Liver (tissue), 9 donors: ENCODE data around the gene FOXK1. TPM values are rescaled to one million over a fixed set of nuclear protein-coding genes. Genes with fewer than 3 reads are reported as not detected.

ENCODE experiments used
- DNase-seq: peaks from one replicate; pipeline ENCODE4 v3.0.0-alpha.2; 2017; ENCODE audit warnings: low spot score
- H3K27ac ChIP-seq, 2 donors: one replicate each; pipeline ENCODE4 v1.7.0; 2013; ENCODE audit warnings: inconsistent platforms in 2 of 2, low read length in 2 of 2, control low read depth in 1 of 2, low read depth in 1 of 2, mild to moderate bottlenecking in 1 of 2
- H3K27me3 ChIP-seq, 4 donors: one replicate each; pipeline versions ENCODE4 v1.6.1 to v1.7.0; 2013; ENCODE audit warnings: low read length in 3 of 4, inconsistent platforms in 1 of 4, mild to moderate bottlenecking in 1 of 4, moderate library complexity in 1 of 4; ENCODE audit not compliant: control insufficient read depth in 4 of 4, insufficient read depth in 4 of 4
- H3K36me3 ChIP-seq, 4 donors: one replicate each; pipeline versions ENCODE4 v1.6.1 to v1.7.0; 2013; ENCODE audit warnings: low read length in 3 of 4, mild to moderate bottlenecking in 3 of 4, low read depth in 1 of 4, moderate library complexity in 1 of 4; ENCODE audit not compliant: control insufficient read depth in 4 of 4, insufficient read depth in 3 of 4
- H3K4me1 ChIP-seq, 4 donors: one replicate each; pipeline versions ENCODE4 v1.6.1 to v1.7.0; 2013; ENCODE audit warnings: low read length in 3 of 4, mild to moderate bottlenecking in 3 of 4, moderate library complexity in 1 of 4; ENCODE audit not compliant: control insufficient read depth in 4 of 4, insufficient read depth in 4 of 4
- H3K4me3 ChIP-seq, 3 donors: one replicate each; pipeline versions ENCODE4 v1.6.1 to v1.7.0; 2013; ENCODE audit warnings: low read length in 3 of 3, control low read depth in 1 of 3, low read depth in 1 of 3, mild to moderate bottlenecking in 1 of 3
- H3K9ac ChIP-seq, 2 donors: one replicate each; pipeline ENCODE4 v1.7.0; 2013; ENCODE audit warnings: low read length in 2 of 2, mild to moderate bottlenecking in 2 of 2, moderate library complexity in 2 of 2, control low read depth in 1 of 2, low read depth in 1 of 2
- H3K9me3 ChIP-seq, 4 donors: one replicate each; pipeline versions ENCODE4 v1.6.1 to v1.7.0; 2013; ENCODE audit warnings: low read length in 3 of 4; ENCODE audit not compliant: control insufficient read depth in 4 of 4
- EGR1 ChIP-seq, 2 donors: IDR thresholded peaks; 2 replicates each; pipeline ENCODE4 v1.6.1; 2016 to 2018; ENCODE audit warnings: antibody characterized with exemption in 2 of 2, low read depth in 2 of 2
- FOXA1 ChIP-seq: IDR thresholded peaks from 2 replicates; pipeline ENCODE4 v1.6.1; 2016; ENCODE audit warnings: antibody characterized with exemption
- FOXA2 ChIP-seq: IDR thresholded peaks from 2 replicates; pipeline ENCODE4 v1.6.1; 2016; ENCODE audit warnings: antibody characterized with exemption
- GABPA ChIP-seq, 2 donors: IDR thresholded peaks in 1 of 2; conservative IDR thresholded peaks in 1 of 2; 2 replicates each; pipeline ENCODE4 v1.6.1; 2016; ENCODE audit warnings: antibody characterized with exemption in 2 of 2, mild to moderate bottlenecking in 1 of 2, moderate library complexity in 1 of 2
- HNF4A ChIP-seq, 2 donors: conservative IDR thresholded peaks; 2 replicates each; pipeline ENCODE4 v1.6.1; 2016; ENCODE audit warnings: antibody characterized with exemption in 2 of 2, mild to moderate bottlenecking in 2 of 2
- HNF4G ChIP-seq: IDR thresholded peaks from 2 replicates; pipeline ENCODE4 v1.6.1; 2016; ENCODE audit warnings: antibody characterized with exemption
- JUND ChIP-seq, 2 donors: IDR thresholded peaks; 2 replicates each; pipeline ENCODE4 v1.6.1; 2016; ENCODE audit warnings: antibody characterized with exemption in 2 of 2
- NR2F2 ChIP-seq: IDR thresholded peaks from 2 replicates; pipeline ENCODE4 v1.6.1; 2016; ENCODE audit warnings: antibody characterized with exemption
- RAD21 ChIP-seq, 2 donors: IDR thresholded peaks; 2 replicates each; pipeline ENCODE4 v1.6.1; 2016; ENCODE audit warnings: antibody characterized with exemption in 2 of 2, mild to moderate bottlenecking in 2 of 2
- RXRA ChIP-seq, 2 donors: IDR thresholded peaks; 2 replicates each; pipeline ENCODE4 v1.6.1; 2017 to 2018; ENCODE audit warnings: antibody characterized with exemption in 2 of 2, mild to moderate bottlenecking in 1 of 2
- SP1 ChIP-seq: IDR thresholded peaks from 2 replicates; pipeline ENCODE4 v1.6.1; 2018; ENCODE audit warnings: antibody characterized with exemption, mild to moderate bottlenecking
- TAF1 ChIP-seq: conservative IDR thresholded peaks from 2 replicates; pipeline ENCODE4 v1.6.1; 2016; ENCODE audit warnings: antibody characterized with exemption, mild to moderate bottlenecking
- YY1 ChIP-seq: IDR thresholded peaks from 2 replicates; pipeline ENCODE4 v1.6.1; 2016; ENCODE audit warnings: antibody characterized with exemption, mild to moderate bottlenecking
- WGBS: extraction: QIAGEN DNeasy Blood & Tissue Kit; methylation state at CpG from one replicate; pipeline ENCODE4 v1.1.7; 2013; 5-methylcytosine and 5-hydroxymethylcytosine counted together
- polyA plus RNA-seq, 2 donors: library from polyadenylated mRNA; stranded (reverse) in 1 of 2; unstranded in 1 of 2; fragments of 200-250 nt in 1 of 2; fragments of >200 nt in 1 of 2; fragmentation: Nextera tagmentation in 1 of 2; extraction: Ambion mirVana in 1 of 2; gene quantifications; one replicate each; pipeline versions ENCODE4 v1.2.1 to v1.2.3, GENCODE V29; 2013 to 2015
- total RNA-seq, 2 donors: library from RNA; depleted of rRNA; stranded (reverse); fragments of >200 nt; gene quantifications; one replicate each; pipeline ENCODE4 v1.2.3, GENCODE V29; 2014
- TF ChIP-seq, protein P1 (sequence below): IDR thresholded peaks from 2 replicates; pipeline ENCODE4 v1.6.1; 2016; ENCODE audit warnings: antibody characterized with exemption, mild to moderate bottlenecking
- TF ChIP-seq, protein P2 (sequence below): fragments of 150-350 bp; IDR thresholded peaks from 2 replicates; pipeline ENCODE4 v1.5.1; 2017; ENCODE audit warnings: improper control_type of control experiment, low read depth, low read length; ENCODE audit not compliant: missing input control
- TF ChIP-seq, protein P3 (sequence below): IDR thresholded peaks from 2 replicates; pipeline ENCODE4 v1.6.1; 2016; ENCODE audit warnings: antibody characterized with exemption
- TF ChIP-seq, protein P4 (sequence below): IDR thresholded peaks from 2 replicates; pipeline ENCODE4 v1.6.1; 2016; ENCODE audit warnings: antibody characterized with exemption
- TF ChIP-seq, protein P5 (sequence below): IDR thresholded peaks from 2 replicates; pipeline ENCODE4 v1.6.1; 2016; ENCODE audit warnings: antibody characterized with exemption
- donor health status: healthy.
- donor health status: healthy.
- donor health status: healthy.
- donor health status: healthy.
- donor health status: healthy.

The FOXK1 gene
- total and polyA plus RNA-seq, 4 donors = 1.2 to 8.5 (median 4.4) TPM

DNA sequence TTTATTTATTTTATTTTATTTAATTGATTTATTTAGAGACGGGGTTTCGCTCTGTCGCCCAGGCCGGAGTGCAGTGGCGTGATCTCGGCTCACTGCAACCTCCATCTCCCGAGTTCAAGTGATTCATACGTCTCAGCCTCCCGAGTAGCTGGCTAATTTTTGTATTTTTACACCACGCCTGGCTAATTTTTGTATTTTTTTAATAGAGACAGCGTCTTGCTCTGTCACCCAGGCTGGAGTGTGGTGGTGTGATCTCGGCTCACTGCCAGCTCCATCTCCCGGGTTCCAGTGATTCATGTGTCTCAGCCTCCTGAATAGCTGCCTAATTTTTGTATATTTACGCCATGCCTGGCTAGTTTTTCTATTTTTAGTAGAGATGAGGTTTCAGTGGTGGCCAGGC, 127.6 kb downstream of the FOXK1 start:
- Histone ChIP-seq H3K9ac (no peak overlapping the region), H3K4me3 (no peak overlapping the region), H3K27me3 (no peaks in the 10 kb centered on the region), H3K9me3 (no peaks in the 10 kb centered on the region), H3K36me3 (no peaks in the 10 kb centered on the region), H3K4me1 (no peaks in the 10 kb centered on the region), H3K27ac (no peak overlapping the region)
- 85% methylated on average over 14 of the region's 14 CpGs for WGBS
- TF ChIP-seq, protein P1, sequence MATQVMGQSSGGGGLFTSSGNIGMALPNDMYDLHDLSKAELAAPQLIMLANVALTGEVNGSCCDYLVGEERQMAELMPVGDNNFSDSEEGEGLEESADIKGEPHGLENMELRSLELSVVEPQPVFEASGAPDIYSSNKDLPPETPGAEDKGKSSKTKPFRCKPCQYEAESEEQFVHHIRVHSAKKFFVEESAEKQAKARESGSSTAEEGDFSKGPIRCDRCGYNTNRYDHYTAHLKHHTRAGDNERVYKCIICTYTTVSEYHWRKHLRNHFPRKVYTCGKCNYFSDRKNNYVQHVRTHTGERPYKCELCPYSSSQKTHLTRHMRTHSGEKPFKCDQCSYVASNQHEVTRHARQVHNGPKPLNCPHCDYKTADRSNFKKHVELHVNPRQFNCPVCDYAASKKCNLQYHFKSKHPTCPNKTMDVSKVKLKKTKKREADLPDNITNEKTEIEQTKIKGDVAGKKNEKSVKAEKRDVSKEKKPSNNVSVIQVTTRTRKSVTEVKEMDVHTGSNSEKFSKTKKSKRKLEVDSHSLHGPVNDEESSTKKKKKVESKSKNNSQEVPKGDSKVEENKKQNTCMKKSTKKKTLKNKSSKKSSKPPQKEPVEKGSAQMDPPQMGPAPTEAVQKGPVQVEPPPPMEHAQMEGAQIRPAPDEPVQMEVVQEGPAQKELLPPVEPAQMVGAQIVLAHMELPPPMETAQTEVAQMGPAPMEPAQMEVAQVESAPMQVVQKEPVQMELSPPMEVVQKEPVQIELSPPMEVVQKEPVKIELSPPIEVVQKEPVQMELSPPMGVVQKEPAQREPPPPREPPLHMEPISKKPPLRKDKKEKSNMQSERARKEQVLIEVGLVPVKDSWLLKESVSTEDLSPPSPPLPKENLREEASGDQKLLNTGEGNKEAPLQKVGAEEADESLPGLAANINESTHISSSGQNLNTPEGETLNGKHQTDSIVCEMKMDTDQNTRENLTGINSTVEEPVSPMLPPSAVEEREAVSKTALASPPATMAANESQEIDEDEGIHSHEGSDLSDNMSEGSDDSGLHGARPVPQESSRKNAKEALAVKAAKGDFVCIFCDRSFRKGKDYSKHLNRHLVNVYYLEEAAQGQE = no peak
- no peak for TF ChIP-seq FOXA2
- TF ChIP-seq HNF4G = no peak
- TF ChIP-seq, protein P2, sequence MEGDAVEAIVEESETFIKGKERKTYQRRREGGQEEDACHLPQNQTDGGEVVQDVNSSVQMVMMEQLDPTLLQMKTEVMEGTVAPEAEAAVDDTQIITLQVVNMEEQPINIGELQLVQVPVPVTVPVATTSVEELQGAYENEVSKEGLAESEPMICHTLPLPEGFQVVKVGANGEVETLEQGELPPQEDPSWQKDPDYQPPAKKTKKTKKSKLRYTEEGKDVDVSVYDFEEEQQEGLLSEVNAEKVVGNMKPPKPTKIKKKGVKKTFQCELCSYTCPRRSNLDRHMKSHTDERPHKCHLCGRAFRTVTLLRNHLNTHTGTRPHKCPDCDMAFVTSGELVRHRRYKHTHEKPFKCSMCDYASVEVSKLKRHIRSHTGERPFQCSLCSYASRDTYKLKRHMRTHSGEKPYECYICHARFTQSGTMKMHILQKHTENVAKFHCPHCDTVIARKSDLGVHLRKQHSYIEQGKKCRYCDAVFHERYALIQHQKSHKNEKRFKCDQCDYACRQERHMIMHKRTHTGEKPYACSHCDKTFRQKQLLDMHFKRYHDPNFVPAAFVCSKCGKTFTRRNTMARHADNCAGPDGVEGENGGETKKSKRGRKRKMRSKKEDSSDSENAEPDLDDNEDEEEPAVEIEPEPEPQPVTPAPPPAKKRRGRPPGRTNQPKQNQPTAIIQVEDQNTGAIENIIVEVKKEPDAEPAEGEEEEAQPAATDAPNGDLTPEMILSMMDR = no peak
- TF ChIP-seq YY1 = no peak
- TF ChIP-seq NR2F2 = no peak
- TF ChIP-seq, protein P3, sequence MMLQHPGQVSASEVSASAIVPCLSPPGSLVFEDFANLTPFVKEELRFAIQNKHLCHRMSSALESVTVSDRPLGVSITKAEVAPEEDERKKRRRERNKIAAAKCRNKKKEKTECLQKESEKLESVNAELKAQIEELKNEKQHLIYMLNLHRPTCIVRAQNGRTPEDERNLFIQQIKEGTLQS = no peak
- no peak for TF ChIP-seq SP1
- no peak for TF ChIP-seq JUND (IDR thresholded peaks at IDR 0.05)
- no peak for TF ChIP-seq FOXA1
- no peak for TF ChIP-seq TAF1
- no peak for TF ChIP-seq EGR1 (IDR thresholded peaks at IDR 0.05; ENCODE audit: low read depth in 2 of 2)
- TF ChIP-seq RXRA (IDR thresholded peaks at IDR 0.05) = no peak
- TF ChIP-seq GABPA (IDR thresholded peaks at IDR 0.05 in 1 of 2, conservative IDR thresholded peaks at IDR 0.05 in 1 of 2) = no peak
- TF ChIP-seq RAD21 (IDR thresholded peaks at IDR 0.05) = no peak
- no peak for TF ChIP-seq HNF4A (conservative IDR thresholded peaks at IDR 0.05)
- DNase-seq = no peak

DNA sequence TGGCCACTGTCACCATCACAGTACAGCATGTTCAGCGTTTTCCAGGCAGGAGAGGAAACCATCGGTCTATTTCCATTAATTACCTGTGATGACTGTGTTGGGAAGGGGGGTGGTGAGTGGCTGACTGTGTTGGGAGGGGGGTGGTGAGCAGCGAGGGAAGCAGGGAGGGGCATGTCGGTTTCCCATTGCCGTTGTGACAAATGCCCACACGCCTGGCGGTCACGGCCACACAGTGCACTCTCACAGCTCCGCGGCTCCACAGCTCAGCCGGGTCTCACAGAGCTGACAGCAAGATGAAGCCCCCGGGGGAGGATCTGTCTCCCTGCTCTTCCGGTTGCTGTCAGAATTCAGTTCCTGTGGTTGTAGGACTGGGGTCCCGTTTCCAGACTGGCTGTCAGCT, 132.3 kb downstream of the FOXK1 start:
- H3K27me3 ChIP-seq = no peaks in the 10 kb centered on the region
- H3K4me1 ChIP-seq = no peaks in the 10 kb centered on the region
- H3K27ac ChIP-seq = no peak overlapping the region
- H3K9me3 ChIP-seq = no peaks in the 10 kb centered on the region
- TF ChIP-seq HNF4A (conservative IDR thresholded peaks at IDR 0.05) (no peak), HNF4G (no peak), EGR1 (IDR thresholded peaks at IDR 0.05; ENCODE audit: low read depth in 2 of 2) (no peak), RXRA (IDR thresholded peaks at IDR 0.05) (no peak), GABPA (IDR thresholded peaks at IDR 0.05 in 1 of 2, conservative IDR thresholded peaks at IDR 0.05 in 1 of 2) (no peak), SP1 (no peak), FOXA2 (no peak), JUND (IDR thresholded peaks at IDR 0.05) (no peak), TAF1 (no peak), RAD21 (IDR thresholded peaks at IDR 0.05) (no peak), YY1 (no peak), NR2F2 (no peak), FOXA1 (no peak)
- TF ChIP-seq, protein P1 = no peak
- TF ChIP-seq, protein P4, sequence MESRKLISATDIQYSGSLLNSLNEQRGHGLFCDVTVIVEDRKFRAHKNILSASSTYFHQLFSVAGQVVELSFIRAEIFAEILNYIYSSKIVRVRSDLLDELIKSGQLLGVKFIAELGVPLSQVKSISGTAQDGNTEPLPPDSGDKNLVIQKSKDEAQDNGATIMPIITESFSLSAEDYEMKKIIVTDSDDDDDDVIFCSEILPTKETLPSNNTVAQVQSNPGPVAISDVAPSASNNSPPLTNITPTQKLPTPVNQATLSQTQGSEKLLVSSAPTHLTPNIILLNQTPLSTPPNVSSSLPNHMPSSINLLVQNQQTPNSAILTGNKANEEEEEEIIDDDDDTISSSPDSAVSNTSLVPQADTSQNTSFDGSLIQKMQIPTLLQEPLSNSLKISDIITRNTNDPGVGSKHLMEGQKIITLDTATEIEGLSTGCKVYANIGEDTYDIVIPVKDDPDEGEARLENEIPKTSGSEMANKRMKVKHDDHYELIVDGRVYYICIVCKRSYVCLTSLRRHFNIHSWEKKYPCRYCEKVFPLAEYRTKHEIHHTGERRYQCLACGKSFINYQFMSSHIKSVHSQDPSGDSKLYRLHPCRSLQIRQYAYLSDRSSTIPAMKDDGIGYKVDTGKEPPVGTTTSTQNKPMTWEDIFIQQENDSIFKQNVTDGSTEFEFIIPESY = no peak
- TF ChIP-seq, protein P5, sequence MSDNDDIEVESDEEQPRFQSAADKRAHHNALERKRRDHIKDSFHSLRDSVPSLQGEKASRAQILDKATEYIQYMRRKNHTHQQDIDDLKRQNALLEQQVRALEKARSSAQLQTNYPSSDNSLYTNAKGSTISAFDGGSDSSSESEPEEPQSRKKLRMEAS = no peak
- TF ChIP-seq, protein P3 = no peak
- H3K9ac ChIP-seq = no peak overlapping the region
- no peak for DNase-seq
- no peaks in the 10 kb centered on the region for H3K36me3 ChIP-seq
- H3K4me3 ChIP-seq = no peak overlapping the region
- WGBS = 76% methylated on average over 14 of the region's 14 CpGs
